Uterus (tissue), 4 donors: ENCODE results near the gene BRICD5. TPM values are rescaled to one million over a fixed set of nuclear protein-coding genes. Genes with fewer than 3 reads are reported as not detected.

Source experiments
- DNase-seq, 2 donors: peaks; one replicate each; pipeline ENCODE4 v3.0.0-alpha.2; 2019 to 2020
- H3K27ac ChIP-seq, 2 donors: fragments of 200-600 bp; sonication (generic); 1 replicate in 1 of 2; 2 replicates in 1 of 2; pipeline ENCODE4 v1.5.1; 2016 to 2018
- H3K27me3 ChIP-seq, 2 donors: fragments of 200-600 bp; sonication (generic); one replicate each; pipeline ENCODE4 v1.5.1; 2018 to 2019; ENCODE audit warnings: control low read depth in 1 of 2
- H3K36me3 ChIP-seq, 2 donors: fragments of 200-600 bp; sonication (generic); one replicate each; pipeline ENCODE4 v1.5.1; 2019; ENCODE audit warnings: control low read depth in 1 of 2
- H3K4me1 ChIP-seq, 2 donors: fragments of 200-600 bp; sonication (generic); one replicate each; pipeline ENCODE4 v1.5.1; 2018 to 2019; ENCODE audit warnings: control low read depth in 1 of 2
- H3K4me3 ChIP-seq, 2 donors: fragments of 200-600 bp; sonication (generic); 1 replicate in 1 of 2; 2 replicates in 1 of 2; pipeline ENCODE4 v1.5.1; 2018 to 2019; ENCODE audit warnings: mild to moderate bottlenecking in 1 of 2
- H3K9me3 ChIP-seq, 2 donors: fragments of 200-600 bp; sonication (generic); one replicate each; pipeline ENCODE4 v1.5.1; 2019; ENCODE audit warnings: control low read depth in 1 of 2
- CTCF ChIP-seq, 4 experiments: fragments of 200-600 bp in 2 of 4; fragments of 450-650 bp in 2 of 4; sonication (generic) in 2 of 4; IDR thresholded peaks; one replicate each; pipeline ENCODE4 v1.5.1; 2016 to 2019; ENCODE audit warnings: antibody characterized with exemption in 4 of 4, mild to moderate bottlenecking in 2 of 4, moderate library complexity in 1 of 4
- POLR2A ChIP-seq, 2 donors: fragments of 450-650 bp; IDR thresholded peaks; one replicate each; pipeline ENCODE4 v1.6.1; 2016; ENCODE audit warnings: antibody characterized with exemption in 2 of 2, mild to moderate bottlenecking in 1 of 2, moderate library complexity in 1 of 2
- intact Hi-C: fragments of 100-400 bp; cut with DNase I; formaldehyde crosslinking; loops from one replicate; pipeline ENCODE4 v1.15.1; 2023; ENCODE audit warnings: low total_unique reads
- total RNA-seq, 4 donors: library from RNA; depleted of rRNA in 3 of 4; stranded (reverse); fragments of >200 nt in 3 of 4; gene quantifications; one replicate each; pipeline versions ENCODE4 v1.1.0 to v1.2.4, GENCODE V29; 2014 to 2023
- donor health status: DM: yes; HTN: yes; CAD: no.

Gene BRICD5
- total RNA-seq, 4 donors from 2014 or later = 1.2 to 16.9 (median 1.7) TPM

DNA sequence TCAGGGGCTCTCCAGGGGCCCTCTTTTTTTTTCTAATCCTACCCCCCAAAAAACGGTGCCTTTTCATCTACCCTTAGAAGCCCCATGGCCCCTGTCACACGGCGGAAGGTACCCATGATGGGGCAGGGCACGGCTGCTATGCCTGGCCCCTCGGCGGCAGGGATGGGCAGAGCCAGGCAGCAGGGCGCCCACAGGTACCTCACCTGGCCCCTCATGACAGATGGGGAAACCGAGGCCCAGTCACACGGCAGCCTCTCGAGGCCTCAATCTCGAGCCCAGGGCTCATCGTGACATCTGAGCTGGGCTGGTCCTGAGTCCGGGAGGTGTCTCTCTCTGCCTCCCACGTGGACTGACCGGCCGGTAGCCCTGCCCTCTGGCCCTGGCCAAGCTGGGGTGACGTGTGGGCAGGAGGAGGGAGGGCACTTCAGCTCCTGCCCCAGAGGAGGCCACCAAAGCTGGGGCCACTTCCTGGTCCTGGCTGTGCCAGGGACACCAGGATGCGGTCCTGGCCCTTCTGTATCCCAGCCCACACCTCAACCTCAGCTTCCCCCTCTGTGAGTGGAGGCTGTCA is 43.5 kb downstream of the BRICD5 start:
- DNase-seq = no peak
- TF ChIP-seq CTCF (IDR thresholded peaks at IDR 0.05) (no peak), POLR2A (IDR thresholded peaks at IDR 0.05) (no peak)
- H3K27me3 ChIP-seq = no peaks in the 10 kb centered on the region
- H3K4me1 ChIP-seq = no peaks in the 10 kb centered on the region
- H3K9me3 ChIP-seq = no peaks in the 10 kb centered on the region
- H3K27ac ChIP-seq = no peak overlapping the region
- H3K4me3 ChIP-seq = no peak overlapping the region
- no peaks in the 10 kb centered on the region for H3K36me3 ChIP-seq
- intact Hi-C loops = no loop called here

DNA sequence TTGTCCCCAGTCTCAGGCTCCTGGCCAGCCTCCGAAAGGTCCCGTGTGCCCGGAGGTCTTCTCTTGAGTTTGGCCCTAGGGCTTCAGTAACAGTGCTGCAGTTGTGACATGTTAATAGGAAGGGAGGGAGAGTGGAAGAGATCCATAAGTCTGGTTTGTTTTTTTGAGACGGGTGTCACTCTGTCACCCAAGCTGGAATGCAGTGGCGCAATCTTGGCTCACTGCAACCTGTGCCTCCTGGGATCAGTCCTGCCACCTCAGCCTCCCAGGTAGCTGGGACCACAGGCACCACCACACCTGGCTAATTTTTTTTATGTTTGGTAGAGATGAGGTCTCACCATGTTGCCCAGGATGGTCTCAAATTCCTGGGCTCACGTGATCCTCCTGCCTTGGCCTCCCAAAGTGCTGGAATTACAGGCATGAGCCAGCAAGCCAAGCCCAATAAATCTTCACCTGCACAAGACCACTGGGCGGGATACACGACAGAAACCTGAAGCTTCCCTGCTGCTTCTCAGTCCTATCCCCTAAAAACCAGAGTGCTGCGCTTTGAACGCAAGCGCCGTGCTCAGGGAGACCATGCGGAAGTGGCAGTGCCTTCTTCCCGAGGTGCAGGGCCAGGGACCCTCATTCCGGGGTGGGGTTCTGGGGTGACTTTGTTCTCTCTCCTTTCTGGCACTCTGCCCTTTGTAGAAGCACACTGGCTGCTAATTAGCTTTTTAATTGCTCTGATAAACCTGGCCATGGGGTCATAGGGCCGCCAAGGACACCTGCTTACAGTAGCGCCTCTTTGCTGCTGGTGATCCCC is 44.2 kb downstream of the BRICD5 start:
- Histone ChIP-seq H3K4me3 (no peak overlapping the region), H3K4me1 (no peaks in the 10 kb centered on the region), H3K9me3 (no peaks in the 10 kb centered on the region), H3K36me3 (no peaks in the 10 kb centered on the region), H3K27me3 (no peaks in the 10 kb centered on the region), H3K27ac (no peak overlapping the region)
- TF ChIP-seq POLR2A (IDR thresholded peaks at IDR 0.05) (no peak), CTCF (IDR thresholded peaks at IDR 0.05) (no peak)
- no peak for DNase-seq
- intact Hi-C loops = no loop called here

DNA sequence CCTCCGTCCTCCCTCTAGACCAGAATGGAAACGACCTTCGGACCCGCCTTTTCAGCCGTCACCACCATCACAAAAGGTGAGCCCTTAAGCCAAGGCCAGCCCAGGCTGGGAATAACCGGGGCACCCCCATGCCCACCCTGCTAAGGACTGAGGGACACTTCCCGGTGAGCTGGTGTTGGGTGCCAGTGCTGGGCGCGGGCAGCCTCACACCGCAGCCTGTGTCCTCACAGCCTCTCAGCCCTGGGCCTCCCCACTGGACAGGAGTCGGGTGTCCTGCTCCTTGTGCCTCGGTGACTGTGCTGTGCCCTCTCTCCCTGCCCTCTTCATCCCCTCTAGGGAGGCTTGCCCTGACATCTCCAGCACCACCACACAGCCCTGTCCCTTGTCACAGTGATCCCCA is 44.8 kb downstream of the BRICD5 start:
- H3K9me3 ChIP-seq = no peaks in the 10 kb centered on the region
- H3K27ac ChIP-seq = no peak overlapping the region
- DNase-seq = no peak
- no peak overlapping the region for H3K4me3 ChIP-seq
- no peak for TF ChIP-seq POLR2A (IDR thresholded peaks at IDR 0.05)
- TF ChIP-seq CTCF (IDR thresholded peaks at IDR 0.05) = no peak
- H3K27me3 ChIP-seq = no peaks in the 10 kb centered on the region
- intact Hi-C loops = no loop called here
- peaks cover 0 to 4% of the 10 kb centered on the region in 2 donors for H3K4me1 ChIP-seq
- no peaks in the 10 kb centered on the region for H3K36me3 ChIP-seq

- H3K27me3 ChIP-seq = no peaks in the 10 kb centered on the region
- no peaks in the 10 kb centered on the region for H3K36me3 ChIP-seq
- TF ChIP-seq POLR2A (IDR thresholded peaks at IDR 0.05) (no peak), CTCF (IDR thresholded peaks at IDR 0.05) (no peak)
- no peak overlapping the region for H3K27ac ChIP-seq
- DNase-seq = no peak
- intact Hi-C loops = no loop called here
- no peak overlapping the region for H3K4me3 ChIP-seq
- H3K9me3 ChIP-seq = no peaks in the 10 kb centered on the region
- peaks cover 5 to 18% of the 10 kb centered on the region in 2 donors for H3K4me1 ChIP-seq
Observed at GRCh38 chr16:2163211-2163881, 47.3 kb downstream of the BRICD5 start.

DNA sequence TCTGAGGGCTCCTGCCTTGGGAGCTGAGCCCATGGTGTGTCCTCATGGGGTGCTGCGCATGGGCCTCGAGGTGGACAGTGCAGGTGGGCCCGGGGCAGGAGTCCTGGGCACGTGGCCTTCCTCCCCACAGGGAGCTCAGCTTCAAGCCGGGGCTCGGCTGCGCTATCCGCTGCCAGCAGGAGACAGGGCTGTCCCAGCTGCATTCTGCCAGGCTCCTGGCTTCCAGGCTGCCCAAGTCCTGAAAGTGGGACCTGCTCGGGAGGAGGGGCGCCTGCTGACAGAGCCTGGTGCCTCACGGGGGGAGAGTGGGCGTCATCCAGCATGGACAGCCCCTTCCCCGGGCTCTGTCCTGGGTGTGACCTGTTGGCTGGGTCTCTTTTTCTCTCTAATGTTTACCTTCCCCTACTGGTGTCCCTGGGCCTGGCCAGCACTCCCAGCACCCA is 48.0 kb downstream of the BRICD5 start:
- Histone ChIP-seq H3K9me3 (no peaks in the 10 kb centered on the region), H3K27me3 (no peaks in the 10 kb centered on the region), H3K4me1 (peaks cover 5 to 25% of the 10 kb centered on the region in 2 donors), H3K4me3 (no peak overlapping the region), H3K27ac (no peak overlapping the region), H3K36me3 (no peaks in the 10 kb centered on the region)
- no peak for DNase-seq
- intact Hi-C loops = no loop called here
- no peak for TF ChIP-seq POLR2A (IDR thresholded peaks at IDR 0.05)
- no peak for TF ChIP-seq CTCF (IDR thresholded peaks at IDR 0.05)
